A375 (cell line): ENCODE data around the gene MPZL1. TPM values are rescaled to one million over a fixed set of nuclear protein-coding genes. Genes with fewer than 3 reads are reported as not detected.

Source experiments
- total RNA-seq: library from RNA; depleted of rRNA; stranded (reverse); fragments of >200 nt; shearing (Covaris generic); gene quantifications from 2 replicates; pipeline ENCODE4 v1.2.3, GENCODE V29; 2014; rRNA removed

MPZL1 gene
- 21.4 and 36.8 TPM in 2 replicates for total RNA-seq

DNA sequence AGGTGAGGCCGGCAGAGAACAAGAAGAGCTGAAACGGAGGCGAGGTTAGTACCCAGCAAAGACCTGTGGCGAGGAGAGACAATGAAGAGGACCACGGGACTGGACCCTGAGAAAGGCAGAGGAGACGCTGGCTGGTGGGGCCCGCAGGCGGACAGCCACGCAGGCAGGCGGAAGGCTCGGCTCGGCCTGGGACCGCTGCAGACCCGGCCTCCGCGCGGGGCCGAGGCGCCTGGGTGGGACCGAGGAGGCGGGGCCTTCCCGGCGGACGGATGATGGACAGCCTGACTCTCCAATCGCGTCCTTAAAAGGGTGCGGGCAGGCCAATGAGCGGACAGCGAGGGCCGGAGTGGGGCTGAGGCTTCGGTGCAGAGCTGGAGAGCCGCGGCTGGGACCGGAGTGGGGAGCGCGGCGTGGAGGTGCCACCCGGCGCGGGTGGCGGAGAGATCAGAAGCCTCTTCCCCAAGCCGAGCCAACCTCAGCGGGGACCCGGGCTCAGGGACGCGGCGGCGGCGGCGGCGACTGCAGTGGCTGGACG lies at the start of gene MPZL1:
Gene MPZL1 (plus strand): TSS at position 366 of the 535 bp plus-strand sequence. CDS start 170 bp downstream, outside the sequence.

Other genes starting within 250 kb of the MPZL1 start
- gene CD247, start 203.5 kb upstream of the MPZL1 start, total RNA-seq, result 0.72 and 1.4 TPM in 2 replicates
- gene CREG1, start 168.2 kb upstream of the MPZL1 start, total RNA-seq, result 52.7 and 56.0 TPM in 2 replicates
- gene RCSD1, start 91.8 kb upstream of the MPZL1 start, total RNA-seq, result not detected in 2 replicates
- 0.04 and 0.05 TPM in 2 replicates for gene ADCY10, start 192.2 kb downstream of the MPZL1 start, total RNA-seq
- 34.3 and 39.2 TPM in 2 replicates for gene DCAF6, start 214.7 kb downstream of the MPZL1 start, total RNA-seq
- gene MPC2, start 215.1 kb downstream of the MPZL1 start, total RNA-seq, result 28.8 and 30.3 TPM in 2 replicates